GM18873 (cell line): Measurements from ENCODE around the gene CA12.
"Not testable (repeated sequence)": the region's sequence is repeated elsewhere in the genome, so short reads cannot be mapped to it uniquely, and the experiment has no call there.

ENCODE experiments used
- ATAC-seq: cut with Tn5 transposase; IDR thresholded peaks from one replicate; pipeline ENCODE4 v1.9.1; 2021; ENCODE audit warnings: mild to moderate bottlenecking, moderate library complexity, moderate number of reproducible peaks; ENCODE audit not compliant: unreplicated experiment, low FRiP score

CA12 gene

DNA sequence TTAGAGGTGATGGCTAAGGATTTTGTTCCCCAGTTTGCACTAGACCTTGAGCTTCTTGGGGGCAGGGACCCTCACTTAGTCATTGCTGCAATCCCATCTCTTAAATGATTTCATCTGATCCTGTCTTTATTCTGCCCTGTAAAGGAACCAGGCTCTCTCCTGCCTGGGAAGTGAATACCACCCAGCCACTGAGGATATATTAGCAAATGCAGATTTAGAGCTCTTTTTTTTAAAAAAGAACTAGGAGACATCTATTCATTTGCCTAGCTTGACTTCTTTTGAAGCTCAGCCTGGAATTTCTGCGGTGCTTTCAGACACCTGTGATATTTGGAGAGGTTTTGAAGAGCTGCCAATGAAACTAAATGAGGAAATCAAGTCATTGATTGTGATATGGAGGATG, 41.8 kb downstream of the CA12 start:
- ATAC-seq = no peak

GRCh38 chr15:63339006-63339766, 42.5 kb downstream of the CA12 start:
- no peak for ATAC-seq

- ATAC-seq = no peak
Observed at GRCh38 chr15:63338170-63338569, 43.5 kb downstream of the CA12 start.

DNA sequence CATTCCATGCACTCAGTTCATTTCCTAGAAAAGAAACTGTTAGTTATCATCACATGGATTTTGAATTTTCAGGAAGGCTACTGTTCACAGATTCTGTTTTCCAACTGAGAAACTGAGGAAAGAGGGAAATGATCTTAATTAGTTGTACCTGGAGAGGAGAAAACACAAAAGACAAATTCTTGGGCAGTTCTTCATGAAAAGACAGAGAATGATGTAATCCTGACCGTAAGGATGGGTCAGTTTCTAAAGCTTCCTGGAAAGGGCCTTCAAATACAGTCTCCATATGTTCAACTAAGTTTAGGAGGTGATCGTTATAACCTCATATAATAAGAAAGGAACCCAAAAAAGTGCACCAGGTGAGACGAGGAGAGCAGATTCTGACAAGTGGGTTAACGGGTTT, 44.6 kb downstream of the CA12 start:
- ATAC-seq = no peak

DNA sequence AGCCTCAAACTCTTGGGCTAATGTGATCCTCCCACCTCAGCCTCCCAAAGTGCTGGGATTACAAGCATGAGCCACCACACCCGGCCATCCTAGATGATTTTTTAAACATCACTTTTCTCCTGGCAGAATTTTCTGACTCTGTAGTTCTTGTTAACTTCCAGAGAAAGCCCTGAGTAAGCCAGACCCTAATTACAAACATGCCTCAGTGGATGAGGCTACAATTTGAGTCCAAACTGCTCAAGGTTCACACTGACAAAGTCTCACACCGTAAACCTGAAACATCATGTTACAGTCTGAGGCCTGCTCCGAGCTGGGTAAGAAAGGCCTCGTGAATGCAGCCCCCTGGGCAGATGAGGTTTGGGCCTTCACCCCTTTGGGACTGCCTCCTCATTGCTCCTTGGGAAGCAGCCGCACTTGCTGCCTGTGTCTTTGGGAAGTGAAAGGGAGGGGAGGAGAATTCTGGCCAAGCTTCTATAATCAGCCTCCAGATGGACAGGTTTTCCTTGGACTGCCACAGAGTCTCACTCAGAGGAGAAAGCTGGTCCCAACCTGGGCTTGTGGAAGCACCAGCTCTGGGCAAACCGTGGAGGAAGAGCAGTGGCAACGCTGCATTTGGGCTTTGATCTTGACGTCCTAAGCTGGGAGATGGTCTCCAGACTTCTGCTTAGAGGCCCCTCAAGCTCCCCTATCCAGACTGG, 46.0 kb downstream of the CA12 start:
- ATAC-seq = no peak

GRCh38 chr15:63334821-63335220, 46.8 kb downstream of the CA12 start:
- ATAC-seq = no peak

DNA sequence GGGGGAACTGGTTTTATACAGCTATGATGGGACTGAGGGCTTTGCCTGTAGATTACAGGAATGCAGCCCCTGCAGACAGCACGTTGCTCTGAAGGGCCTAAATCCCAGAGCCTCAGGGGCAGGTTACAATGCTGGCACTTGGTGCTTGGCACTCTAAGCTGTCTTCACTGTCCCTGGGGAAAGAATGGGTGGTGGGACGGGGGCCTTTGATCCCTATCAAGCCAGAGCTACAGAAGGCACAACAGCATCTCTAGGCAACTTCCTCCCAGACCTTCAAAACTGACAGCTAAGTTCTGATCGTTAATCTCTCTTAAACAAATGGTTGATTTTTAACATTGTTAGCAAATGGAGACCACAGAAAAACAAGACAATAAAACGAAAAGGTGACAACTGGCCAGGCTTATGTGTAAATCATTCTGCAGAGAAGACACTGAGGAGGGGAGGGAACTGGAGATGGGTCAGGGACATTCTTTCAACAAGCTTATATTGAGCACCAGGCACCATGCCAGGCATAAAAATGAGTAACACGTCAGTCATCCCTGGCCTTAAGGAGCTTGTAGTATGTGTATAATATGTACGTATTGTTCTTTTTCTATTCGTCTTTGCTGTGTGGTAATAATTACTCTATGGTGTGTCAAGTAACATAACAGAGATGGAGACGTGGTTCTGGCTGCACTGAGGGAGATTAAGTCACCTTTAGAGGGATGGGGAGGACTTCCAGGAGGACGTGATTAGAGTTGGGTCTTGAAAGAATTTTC, 49.1 kb downstream of the CA12 start:
- ATAC-seq = no peak

- no peak for ATAC-seq
Observed at GRCh38 chr15:63331456-63331855, 50.2 kb downstream of the CA12 start.

DNA sequence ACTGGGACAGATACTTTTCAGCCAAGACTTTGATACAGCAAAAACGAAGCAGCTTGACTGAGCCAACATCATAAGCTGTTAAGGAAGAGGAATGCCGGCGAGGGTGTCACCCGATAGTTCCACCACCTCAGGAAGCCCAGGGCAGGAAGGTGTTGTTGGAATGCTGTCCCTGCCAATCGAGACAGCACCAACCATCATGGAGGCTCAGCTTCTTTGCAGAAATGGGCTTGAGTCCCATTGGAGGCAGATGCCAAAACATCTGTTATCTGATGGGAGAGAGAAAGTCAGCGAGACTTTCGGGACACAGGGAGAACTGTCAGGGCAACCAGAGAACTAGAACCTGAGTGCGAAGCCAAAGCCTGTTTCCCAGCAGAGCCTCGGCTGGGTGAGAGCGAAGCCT, 50.7 kb downstream of the CA12 start:
- ATAC-seq = no peak

- ATAC-seq = no peak
Observed at GRCh38 chr15:63329567-63330350, 51.9 kb downstream of the CA12 start.

GRCh38 chr15:63327648-63328421, 53.8 kb downstream of the CA12 start:
- no peak for ATAC-seq

- no peak for ATAC-seq
Observed at GRCh38 chr15:63324770-63325169, 56.9 kb downstream of the CA12 start.

GRCh38 chr15:63323798-63324563, 57.7 kb downstream of the CA12 start:
- no peak for ATAC-seq

GRCh38 chr15:63322541-63322940, 59.1 kb downstream of the CA12 start:
- ATAC-seq = no peak

DNA sequence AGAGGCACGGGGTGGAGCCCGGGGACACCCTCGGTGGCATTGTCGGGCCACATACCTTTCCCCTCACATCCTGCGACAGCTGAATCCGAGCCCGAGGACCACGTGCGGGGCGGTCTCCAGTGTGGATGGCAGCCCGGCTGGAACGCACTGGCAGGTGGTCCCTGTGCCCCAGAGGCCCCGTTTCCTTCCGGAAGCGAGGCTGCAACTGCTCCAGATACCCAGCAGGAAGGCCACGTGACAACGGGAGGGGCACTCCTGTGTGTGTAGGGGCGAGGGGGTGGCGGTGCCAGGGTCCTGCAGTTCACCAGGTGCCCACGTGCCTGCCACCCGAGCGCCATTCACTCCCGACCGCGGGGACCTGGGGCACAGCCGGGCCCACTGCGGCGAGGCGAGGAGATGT, 60.2 kb downstream of the CA12 start:
- ATAC-seq = no peak

DNA sequence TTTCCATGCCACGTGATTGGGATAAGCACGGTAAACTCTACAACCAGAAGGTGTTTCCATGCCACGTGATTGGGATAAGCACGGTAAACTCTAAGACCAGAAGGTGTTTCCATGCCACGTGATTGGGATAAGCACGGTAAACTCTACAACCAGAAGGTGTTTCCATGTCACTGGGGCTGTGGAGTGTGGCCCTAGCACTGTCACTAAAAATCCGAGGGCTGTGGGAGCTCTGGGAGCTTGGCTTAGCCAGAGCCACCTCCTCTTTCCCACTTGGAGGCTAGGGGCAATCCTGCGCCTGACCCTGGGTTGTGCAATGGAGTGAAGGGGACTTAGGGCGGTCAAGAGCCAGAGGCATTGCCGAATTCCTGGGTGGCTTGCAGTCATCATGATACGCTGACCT, 60.7 kb downstream of the CA12 start:
- not testable (repeated sequence) for ATAC-seq

DNA sequence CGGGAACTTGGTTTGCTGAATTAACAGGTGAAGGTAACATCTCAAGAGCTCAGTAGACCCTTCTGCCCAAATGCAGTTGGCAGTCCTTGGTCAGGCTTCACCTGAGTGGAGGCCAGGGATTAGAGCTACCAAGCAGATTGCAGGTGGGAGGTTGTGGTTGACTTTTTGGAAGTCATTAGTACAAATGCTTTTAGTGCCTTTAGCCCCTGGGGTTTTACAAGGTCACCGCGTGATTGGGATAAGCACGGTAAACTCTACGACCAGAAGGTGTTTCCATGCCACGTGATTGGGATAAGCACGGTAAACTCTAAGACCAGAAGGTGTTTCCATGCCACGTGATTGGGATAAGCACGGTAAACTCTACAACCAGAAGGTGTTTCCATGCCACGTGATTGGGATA, 61.2 kb downstream of the CA12 start:
- ATAC-seq = not testable (repeated sequence)

DNA sequence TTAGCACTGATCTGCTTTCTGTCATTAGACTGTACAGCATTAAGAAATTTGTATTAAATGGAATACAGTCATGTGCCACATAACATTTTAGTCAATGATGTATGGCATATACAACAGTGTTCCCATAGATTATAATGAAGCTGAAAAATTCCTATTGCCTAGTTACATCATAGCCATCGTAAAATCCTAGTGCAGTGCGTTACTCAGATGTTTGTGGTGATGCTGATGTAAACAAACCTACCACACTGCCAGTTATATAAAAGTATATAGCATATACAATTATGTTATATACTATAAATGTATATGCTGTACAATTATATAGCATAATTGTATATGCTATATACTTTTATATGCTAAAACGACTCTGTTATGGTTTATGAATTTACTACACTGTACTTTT, 62.6 kb downstream of the CA12 start:
- ATAC-seq = no peak

- no peak for ATAC-seq
Observed at GRCh38 chr15:63318344-63318743, 63.3 kb downstream of the CA12 start.
